ENCODE results near the gene EML6.

EML6 gene

GRCh38 chr2:54772110-54772509, 48.6 kb downstream of the EML6 start:
- no peak overlapping the region for H3K4me3 ChIP-seq (ENCODE audit: low read depth, low read length)
- DNase-seq (ENCODE audit: low read depth) = no peak
- no peak for TF ChIP-seq CTCF (IDR thresholded peaks at IDR 0.05; ENCODE audit: insufficient read depth, low read depth, low read length, missing control alignments)

GRCh38 chr2:54772531-54772930, 49.1 kb downstream of the EML6 start:
- DNase-seq (ENCODE audit: low read depth) = no peak
- no peak for TF ChIP-seq CTCF (IDR thresholded peaks at IDR 0.05; ENCODE audit: insufficient read depth, low read depth, low read length, missing control alignments)
- H3K4me3 ChIP-seq (ENCODE audit: low read depth, low read length) = no peak overlapping the region

- no peak for TF ChIP-seq CTCF (IDR thresholded peaks at IDR 0.05; ENCODE audit: insufficient read depth, low read depth, low read length, missing control alignments)
- no peak overlapping the region for H3K4me3 ChIP-seq (ENCODE audit: low read depth, low read length)
These were observed 49.8 kb downstream of the EML6 start for GRCh38 chr2:54773233-54773632.

GRCh38 chr2:54773838-54774237, 50.4 kb downstream of the EML6 start:
- no peak for DNase-seq (ENCODE audit: low read depth)
- no peak overlapping the region for H3K4me3 ChIP-seq (ENCODE audit: low read depth, low read length)
- TF ChIP-seq CTCF (IDR thresholded peaks at IDR 0.05; ENCODE audit: insufficient read depth, low read depth, low read length, missing control alignments) = no peak

More at GRCh38 chr2:54773233-54773632, 49.8 kb downstream of the EML6 start:
- DNase-seq (ENCODE audit: low read depth) = no peak

GRCh38 chr2:54775710-54776109, 52.2 kb downstream of the EML6 start:
- no peak for TF ChIP-seq CTCF (IDR thresholded peaks at IDR 0.05; ENCODE audit: insufficient read depth, low read depth, low read length, missing control alignments)
- no peak overlapping the region for H3K4me3 ChIP-seq (ENCODE audit: low read depth, low read length)
- DNase-seq (ENCODE audit: low read depth) = no peak

GRCh38 chr2:54776494-54776893, 53.0 kb downstream of the EML6 start:
- no peak for TF ChIP-seq CTCF (IDR thresholded peaks at IDR 0.05; ENCODE audit: insufficient read depth, low read depth, low read length, missing control alignments)
- no peak for DNase-seq (ENCODE audit: low read depth)
- H3K4me3 ChIP-seq (ENCODE audit: low read depth, low read length) = no peak overlapping the region

GRCh38 chr2:54783349-54783748, 59.9 kb downstream of the EML6 start:
- H3K4me3 ChIP-seq (ENCODE audit: low read depth, low read length) = no peak overlapping the region
- TF ChIP-seq CTCF (IDR thresholded peaks at IDR 0.05; ENCODE audit: insufficient read depth, low read depth, low read length, missing control alignments) = no peak
- no peak for DNase-seq (ENCODE audit: low read depth)

Measured in GM12865 (cell line).